Keratinocyte (primary cell): ENCODE data around the gene CD3D. TPM values are rescaled to one million over a fixed set of nuclear protein-coding genes. Genes with fewer than 3 reads are reported as not detected.
"Not testable (repeated sequence)": the region's sequence is repeated elsewhere in the genome, so short reads cannot be mapped to it uniquely, and the experiment has no call there.

Source experiments
- DNase-seq: peaks from one replicate; pipeline ENCODE4 v3.0.0-alpha.2; 2011; ENCODE audit warnings: low read depth, missing footprints, low spot score
- FAIRE-seq: peaks from 2 replicates; lab custom pipeline; 2011; peaks lifted over from hg19 to GRCh38; lab: Jason Lieb, UNC
- H2AFZ ChIP-seq: 2 replicates; pipeline ENCODE4 v1.6.0; 2012; ENCODE audit warnings: low read length, control low read depth, inconsistent platforms; ENCODE audit not compliant: control insufficient read depth
- H3K27ac ChIP-seq: 2 replicates; pipeline ENCODE4 v1.5.1; 2011; ENCODE audit warnings: low read length; ENCODE audit not compliant: control insufficient read depth, insufficient read depth
- H3K27me3 ChIP-seq: 3 replicates; pipeline ENCODE4 v1.6.0; 2011; ENCODE audit warnings: low read length; ENCODE audit not compliant: control insufficient read depth, insufficient read depth; ENCODE audit errors: extremely low read depth
- H3K36me3 ChIP-seq, 2 experiments: 2 replicates in 1 of 2; 3 replicates in 1 of 2; pipeline ENCODE4 v1.5.1; 2011; ENCODE audit warnings: low read length in 2 of 2, mild to moderate bottlenecking in 1 of 2; ENCODE audit not compliant: control insufficient read depth in 2 of 2, insufficient read depth in 2 of 2; ENCODE audit errors: extremely low read depth in 1 of 2
- H3K4me1 ChIP-seq: 3 replicates; pipeline ENCODE4 v1.5.1; 2011; ENCODE audit warnings: low read length; ENCODE audit not compliant: control insufficient read depth, insufficient read depth; ENCODE audit errors: extremely low read depth
- H3K4me2 ChIP-seq: 3 replicates; pipeline ENCODE4 v1.6.0; 2011; ENCODE audit warnings: low read depth, low read length; ENCODE audit not compliant: control insufficient read depth, insufficient read depth; ENCODE audit errors: extremely low read depth
- H3K4me3 ChIP-seq, 3 experiments: fragments of 200-600 bp in 1 of 3; sonication (generic) in 1 of 3; 2 replicates in 2 of 3; 3 replicates in 1 of 3; pipeline ENCODE4 v1.5.1; 2011 to 2016; ENCODE audit warnings: low read length in 3 of 3, mild to moderate bottlenecking in 3 of 3, control low read depth in 2 of 3, inconsistent platforms in 1 of 3, low read depth in 1 of 3, mixed read lengths in 1 of 3, mixed run types in 1 of 3, moderate library complexity in 1 of 3; ENCODE audit not compliant: control insufficient read depth in 2 of 3, insufficient read depth in 2 of 3; ENCODE audit errors: extremely low read depth in 1 of 3
- H3K79me2 ChIP-seq: 2 replicates; pipeline ENCODE4 v1.6.0; 2012; ENCODE audit warnings: low read length; ENCODE audit not compliant: control insufficient read depth, insufficient read depth
- H3K9ac ChIP-seq: 3 replicates; pipeline ENCODE4 v1.6.0; 2011; ENCODE audit warnings: low read length; ENCODE audit not compliant: control insufficient read depth, insufficient read depth; ENCODE audit errors: extremely low read depth
- H3K9me1 ChIP-seq: 3 replicates; pipeline ENCODE4 v1.6.0; 2011; ENCODE audit warnings: low read length; ENCODE audit not compliant: control insufficient read depth, insufficient read depth; ENCODE audit errors: extremely low read depth
- H3K9me3 ChIP-seq: 2 replicates; pipeline ENCODE4 v1.5.1; 2012; ENCODE audit warnings: low read depth, low read length; ENCODE audit not compliant: control insufficient read depth
- H4K20me1 ChIP-seq: 3 replicates; pipeline ENCODE4 v1.6.0; 2011; ENCODE audit warnings: low read length; ENCODE audit not compliant: control insufficient read depth, insufficient read depth; ENCODE audit errors: extremely low read depth
- EZH2 ChIP-seq: IDR thresholded peaks from one replicate; pipeline ENCODE4 v1.6.1; 2012; ENCODE audit warnings: inconsistent platforms, mild to moderate bottlenecking, low read length, moderate library complexity
- dilution Hi-C: fragments of 300-500 bp; cut with MboI; formaldehyde crosslinking; loops from one replicate; pipeline ENCODE4 v1.7.0; 2020; ENCODE audit warnings: low sequenced_read_pairs; ENCODE audit not compliant: extremely low pct_ligation_motif_present
- polyA plus RNA-seq, 5 experiments: library from polyadenylated mRNA; depleted of rRNA in 3 of 5; stranded (reverse) in 3 of 5; stranded (forward) in 1 of 5; unstranded in 1 of 5; fragments of >200 nt; gene quantifications; 1 replicate in 1 of 5; 2 replicates in 3 of 5; 3 replicates in 1 of 5; pipeline versions ENCODE4 v1.2.1 to v1.2.3, GENCODE V29; 2011 to 2012; ENCODE audit warnings: missing spikeins in 2 of 5, low read depth in 1 of 5, low replicate concordance in 1 of 5
- TF ChIP-seq, protein P1 (sequence below), 3 experiments: IDR thresholded peaks in 1 of 3; conservative IDR thresholded peaks in 1 of 3; optimal IDR thresholded peaks in 1 of 3; 2 replicates in 2 of 3; 3 replicates in 1 of 3; pipeline versions ENCODE3 to v1.5.1; 2011; ENCODE audit warnings: low read length in 3 of 3, mild to moderate bottlenecking in 3 of 3, moderate library complexity in 2 of 3, control low read depth in 1 of 3, inconsistent platforms in 1 of 3; ENCODE audit not compliant: insufficient read depth in 2 of 3; ENCODE audit errors: extremely low read depth in 1 of 3

The CD3D gene
- polyA plus RNA-seq, 1 donor (not counting 4 experiments of a cell fraction or from before 2014, with no cell fraction given) = not detected

DNA sequence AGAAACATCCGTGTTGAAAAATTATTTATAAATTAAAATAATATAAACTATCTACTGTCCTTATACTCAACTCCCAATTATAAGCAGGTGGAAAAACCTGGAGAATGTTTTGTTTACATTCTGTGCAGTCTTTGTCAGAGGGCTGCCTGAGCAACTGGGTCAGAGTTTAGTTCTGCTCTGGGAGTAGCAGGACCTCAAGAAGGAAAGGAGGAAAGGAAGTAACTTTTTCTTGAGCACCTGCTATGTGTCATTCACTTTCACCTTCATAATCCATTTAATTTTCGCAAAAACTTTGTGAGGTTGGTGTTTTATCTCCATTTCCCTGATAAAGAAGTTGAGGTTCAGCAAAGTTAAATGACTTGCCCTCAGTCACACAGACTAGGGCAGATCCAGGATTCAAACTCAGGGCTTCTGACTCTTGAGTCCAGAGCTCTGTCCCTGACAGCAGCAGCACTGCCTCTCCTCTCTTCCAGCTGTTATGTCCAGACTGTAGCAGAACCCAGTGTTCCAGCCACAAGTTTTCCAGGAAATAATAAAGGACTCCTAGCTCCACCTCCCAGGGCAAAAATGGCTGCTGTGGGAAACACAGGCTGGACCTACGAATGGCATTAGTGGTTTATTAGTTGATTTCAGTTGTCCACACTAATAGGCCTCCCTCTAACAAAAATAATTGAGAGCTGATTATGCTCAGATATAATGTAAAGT is 31.6 kb downstream of the CD3D start:
- Histone ChIP-seq H2AFZ (no peak overlapping the region), H3K4me2 (no peak overlapping the region), H3K27me3 (peaks cover 9% of the 10 kb centered on the region), H3K9ac (no peak overlapping the region), H3K27ac (no peak overlapping the region), H3K36me3 (no peaks in the 10 kb centered on the region), H4K20me1 (no peaks in the 10 kb centered on the region), H3K4me1 (peaks cover under 1% of the 10 kb centered on the region), H3K4me3 (no peak overlapping the region), H3K9me1 (no peaks in the 10 kb centered on the region), H3K9me3 (no peaks in the 10 kb centered on the region), H3K79me2 (no peaks in the 10 kb centered on the region)
- no peak for TF ChIP-seq EZH2
- dilution Hi-C loops = no loop called here
- DNase-seq (no peak), FAIRE-seq (no peak)

DNA sequence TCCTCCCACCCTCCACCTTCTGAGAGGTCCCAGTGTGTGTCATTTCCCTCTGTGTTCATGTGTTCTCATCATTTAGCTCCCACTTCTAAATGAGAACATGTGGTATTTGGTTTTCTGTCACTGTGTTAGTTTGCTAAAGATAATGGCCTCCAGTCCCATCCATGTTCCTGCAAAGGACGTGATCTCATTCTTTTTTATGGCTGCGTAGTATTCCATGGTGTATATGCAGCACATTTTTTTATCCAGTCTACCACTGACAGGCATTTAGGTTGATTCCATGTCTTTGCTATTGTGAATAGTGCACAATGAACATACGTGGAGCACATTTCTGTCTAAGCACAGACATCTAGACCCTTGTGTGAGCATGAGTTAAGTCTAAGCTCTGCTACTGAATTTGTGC is 32.2 kb downstream of the CD3D start:
- H4K20me1 ChIP-seq = no peaks in the 10 kb centered on the region
- dilution Hi-C loops = no loop called here
- no peak overlapping the region for H3K9ac ChIP-seq
- TF ChIP-seq, protein P1, sequence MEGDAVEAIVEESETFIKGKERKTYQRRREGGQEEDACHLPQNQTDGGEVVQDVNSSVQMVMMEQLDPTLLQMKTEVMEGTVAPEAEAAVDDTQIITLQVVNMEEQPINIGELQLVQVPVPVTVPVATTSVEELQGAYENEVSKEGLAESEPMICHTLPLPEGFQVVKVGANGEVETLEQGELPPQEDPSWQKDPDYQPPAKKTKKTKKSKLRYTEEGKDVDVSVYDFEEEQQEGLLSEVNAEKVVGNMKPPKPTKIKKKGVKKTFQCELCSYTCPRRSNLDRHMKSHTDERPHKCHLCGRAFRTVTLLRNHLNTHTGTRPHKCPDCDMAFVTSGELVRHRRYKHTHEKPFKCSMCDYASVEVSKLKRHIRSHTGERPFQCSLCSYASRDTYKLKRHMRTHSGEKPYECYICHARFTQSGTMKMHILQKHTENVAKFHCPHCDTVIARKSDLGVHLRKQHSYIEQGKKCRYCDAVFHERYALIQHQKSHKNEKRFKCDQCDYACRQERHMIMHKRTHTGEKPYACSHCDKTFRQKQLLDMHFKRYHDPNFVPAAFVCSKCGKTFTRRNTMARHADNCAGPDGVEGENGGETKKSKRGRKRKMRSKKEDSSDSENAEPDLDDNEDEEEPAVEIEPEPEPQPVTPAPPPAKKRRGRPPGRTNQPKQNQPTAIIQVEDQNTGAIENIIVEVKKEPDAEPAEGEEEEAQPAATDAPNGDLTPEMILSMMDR (optimal IDR thresholded peaks at IDR 0.05 in 1 of 3, IDR thresholded peaks at IDR 0.05 in 1 of 3, conservative IDR thresholded peaks at IDR 0.05 in 1 of 3; ENCODE audit: extremely low read depth in 1 of 3, insufficient read depth in 2 of 3, low read length in 3 of 3) = no peak
- TF ChIP-seq EZH2 = no peak
- DNase-seq (no peak), FAIRE-seq (no peak)
- H3K4me2 ChIP-seq = no peak overlapping the region
- no peaks in the 10 kb centered on the region for H3K79me2 ChIP-seq
- H3K27me3 ChIP-seq = peaks cover 5% of the 10 kb centered on the region
- no peaks in the 10 kb centered on the region for H3K36me3 ChIP-seq
- no peak overlapping the region for H3K27ac ChIP-seq
- H3K9me1 ChIP-seq = no peaks in the 10 kb centered on the region
- no peaks in the 10 kb centered on the region for H3K9me3 ChIP-seq
- no peak overlapping the region for H3K4me3 ChIP-seq
- no peak overlapping the region for H2AFZ ChIP-seq
- H3K4me1 ChIP-seq = no peaks in the 10 kb centered on the region

DNA sequence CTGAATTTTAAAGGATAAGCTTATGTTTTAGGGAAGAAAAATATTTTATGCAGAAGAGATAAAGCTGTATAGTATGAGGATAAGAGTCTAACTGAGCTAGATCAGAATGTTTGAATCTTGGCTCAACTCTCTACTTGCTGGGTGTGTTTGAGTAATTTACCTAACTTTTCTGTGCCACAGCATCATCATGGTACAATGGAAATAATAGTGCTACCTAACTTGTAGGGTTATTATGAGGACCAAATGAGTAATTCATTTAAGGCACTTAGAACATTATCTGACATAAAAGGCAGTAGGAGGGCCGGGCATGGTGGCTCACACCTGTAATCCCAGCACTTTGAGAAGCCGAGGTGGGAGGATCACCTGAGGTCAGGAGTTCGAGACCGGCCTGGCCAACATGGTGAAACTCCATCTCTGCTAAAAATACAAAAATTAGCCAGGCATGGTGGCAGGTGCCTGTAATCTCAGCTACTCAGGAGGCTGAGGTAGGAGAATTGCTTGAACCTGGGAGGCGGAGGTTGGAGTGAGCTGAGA is 33.4 kb downstream of the CD3D start:
- DNase-seq, H4K20me1 ChIP-seq, H3K9me3 ChIP-seq, H3K4me2 ChIP-seq, FAIRE-seq, H2AFZ ChIP-seq, H3K27me3 ChIP-seq, H3K4me3 ChIP-seq, H3K9ac ChIP-seq, H3K27ac ChIP-seq, H3K4me1 ChIP-seq, H3K79me2 ChIP-seq, H3K36me3 ChIP-seq, dilution Hi-C loops, H3K9me1 ChIP-seq: not testable (repeated sequence)
